GM21360 (cell line): ENCODE results near the gene LRRC4B.
"Not testable (repeated sequence)": the region's sequence is repeated elsewhere in the genome, so short reads cannot be mapped to it uniquely, and the experiment has no call there.

ENCODE experiments used
- ATAC-seq: cut with Tn5 transposase; IDR thresholded peaks from one replicate; pipeline ENCODE4 v1.9.1; 2021; ENCODE audit warnings: mild to moderate bottlenecking, moderate library complexity; ENCODE audit not compliant: unreplicated experiment

LRRC4B gene

GRCh38 chr19:50567882-50568727, at the start of gene LRRC4B:
LRRC4B (minus strand) TSS chr19:50568435; CDS start chr19:50548838, 19,597 bp downstream.
- ATAC-seq: no peak

- ATAC-seq: not testable (repeated sequence)
These were observed 44.5 kb upstream of the LRRC4B start for GRCh38 chr19:50612504-50613404.

GRCh38 chr19:50607874-50608785, 39.9 kb upstream of the LRRC4B start:
- no peak for ATAC-seq

- ATAC-seq: no peak
These were observed 39.2 kb upstream of the LRRC4B start for GRCh38 chr19:50607388-50607787.

- ATAC-seq: not testable (repeated sequence)
These were observed 38.0 kb upstream of the LRRC4B start for GRCh38 chr19:50606059-50606836.

GRCh38 chr19:50604264-50605073, 36.2 kb upstream of the LRRC4B start:
- not testable (repeated sequence) for ATAC-seq

- no peak for ATAC-seq
These were observed 34.7 kb upstream of the LRRC4B start for GRCh38 chr19:50602935-50603334.

- ATAC-seq: no peak
These were observed 34.3 kb upstream of the LRRC4B start for GRCh38 chr19:50602496-50602895.

GRCh38 chr19:50602089-50602422, 33.8 kb upstream of the LRRC4B start:
- ATAC-seq: no peak

GRCh38 chr19:50601407-50602088, 33.3 kb upstream of the LRRC4B start:
- ATAC-seq: no peak

GRCh38 chr19:50599427-50599826, 31.2 kb upstream of the LRRC4B start:
- ATAC-seq: no peak

- ATAC-seq: no peak
These were observed 22.0 kb upstream of the LRRC4B start for GRCh38 chr19:50590191-50590590.

GRCh38 chr19:50581795-50582660, 13.8 kb upstream of the LRRC4B start:
- ATAC-seq: not testable (repeated sequence)

- no peak for ATAC-seq
These were observed 12.9 kb upstream of the LRRC4B start for GRCh38 chr19:50580970-50581634.

- no peak for ATAC-seq
These were observed 12.0 kb upstream of the LRRC4B start for GRCh38 chr19:50580240-50580639.

- ATAC-seq: not testable (repeated sequence)
These were observed 8.5 kb upstream of the LRRC4B start for GRCh38 chr19:50576769-50577168.
